ENCODE data around the gene OR52E1.

Gene OR52E1

DNA sequence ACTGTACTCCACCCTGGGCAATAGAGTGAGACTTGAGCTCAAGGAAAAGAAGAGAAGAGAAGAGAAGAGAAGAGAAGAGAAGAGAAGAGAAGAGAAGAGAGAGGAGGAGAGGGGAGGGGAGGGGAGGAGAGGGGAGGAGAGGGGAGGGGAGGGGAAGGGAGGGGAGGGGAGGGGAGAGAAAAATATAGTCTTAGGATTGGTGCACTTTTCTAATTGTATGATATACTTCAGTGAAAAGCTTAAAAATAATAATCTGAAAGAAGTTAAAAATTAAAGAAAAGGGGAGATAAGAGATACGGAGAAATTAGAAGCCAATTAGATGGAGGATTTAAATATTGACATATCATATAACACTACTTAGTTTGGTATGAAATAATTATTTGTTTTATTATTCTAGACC is 49.5 kb downstream of the OR52E1 start:
- no peak for DNase-seq

All from right forelimb (tissue), 1 donor.